Cardiac fibroblast (primary cell): Measurements from ENCODE around the gene PPFIBP2.

ENCODE experiments used
- DNase-seq, 2 donors: peaks; one replicate each; pipeline versions ENCODE4 v3.0.0 to v3.0.0-alpha.2; 2010; ENCODE audit warnings: low read depth in 2 of 2
- H3K4me3 ChIP-seq, 2 donors: replicated peaks in 1 of 2; 1 replicate in 1 of 2; 2 replicates in 1 of 2; pipeline ENCODE4 v1.5.1; 2011; ENCODE audit warnings: low read depth in 2 of 2, low read length in 2 of 2, mild to moderate bottlenecking in 2 of 2, moderate library complexity in 1 of 2
- CTCF ChIP-seq: IDR thresholded peaks from one replicate; pipeline ENCODE4 v1.5.1; 2011; ENCODE audit warnings: low read depth, mild to moderate bottlenecking, low read length, inconsistent platforms

Gene PPFIBP2

GRCh38 chr11:7585816-7586215 is 72.0 kb downstream of the PPFIBP2 start:
- no peak overlapping the region for H3K4me3 ChIP-seq
- no peak for TF ChIP-seq CTCF
- DNase-seq = no peak

- no peak overlapping the region for H3K4me3 ChIP-seq
- TF ChIP-seq CTCF = no peak
- DNase-seq = no peak
Observed at GRCh38 chr11:7586376-7586775, 72.6 kb downstream of the PPFIBP2 start.

- DNase-seq = no peak
- TF ChIP-seq CTCF = no peak
- no peak overlapping the region for H3K4me3 ChIP-seq
Observed at GRCh38 chr11:7587712-7588111, 73.9 kb downstream of the PPFIBP2 start.

DNA sequence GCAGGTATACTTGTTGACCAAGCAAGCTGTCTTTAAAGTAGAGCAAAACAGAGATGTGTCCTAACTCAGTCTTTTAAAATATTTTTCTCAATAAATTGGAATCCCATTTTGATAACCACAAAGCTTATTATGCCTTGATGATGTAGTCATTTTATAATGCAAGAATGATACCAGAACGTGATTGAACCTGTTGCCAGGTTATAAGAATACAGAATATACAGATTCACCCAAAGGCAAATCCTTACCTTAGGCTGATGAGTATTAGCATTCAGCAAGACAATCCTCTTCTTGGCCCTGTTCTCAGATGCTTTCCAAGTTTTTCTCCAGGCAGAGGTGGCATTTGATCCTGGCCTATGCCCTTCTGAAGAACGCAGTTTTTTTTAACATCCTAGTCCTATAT is 76.1 kb downstream of the PPFIBP2 start:
- no peak for DNase-seq
- no peak overlapping the region for H3K4me3 ChIP-seq
- TF ChIP-seq CTCF = no peak

DNA sequence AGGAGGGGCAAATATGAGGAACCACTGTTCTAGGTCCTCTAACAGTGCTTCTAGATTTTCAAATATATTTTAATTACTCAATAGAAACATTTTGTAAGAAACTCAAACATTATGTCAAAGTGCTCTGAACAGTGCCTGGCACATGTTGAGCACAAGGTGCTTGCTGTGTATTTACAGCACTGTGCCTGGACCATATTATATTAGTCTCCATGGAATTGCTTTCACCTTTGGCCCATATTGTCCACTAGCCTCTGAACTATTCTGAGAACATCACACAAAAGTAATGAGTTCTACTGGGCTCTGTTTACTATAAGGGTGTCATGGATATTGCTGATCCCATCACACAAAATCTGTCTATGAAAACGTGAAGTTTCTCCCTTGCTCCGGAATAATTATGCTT is 76.7 kb downstream of the PPFIBP2 start:
- DNase-seq = no peak
- TF ChIP-seq CTCF = no peak
- H3K4me3 ChIP-seq = no peak overlapping the region

DNA sequence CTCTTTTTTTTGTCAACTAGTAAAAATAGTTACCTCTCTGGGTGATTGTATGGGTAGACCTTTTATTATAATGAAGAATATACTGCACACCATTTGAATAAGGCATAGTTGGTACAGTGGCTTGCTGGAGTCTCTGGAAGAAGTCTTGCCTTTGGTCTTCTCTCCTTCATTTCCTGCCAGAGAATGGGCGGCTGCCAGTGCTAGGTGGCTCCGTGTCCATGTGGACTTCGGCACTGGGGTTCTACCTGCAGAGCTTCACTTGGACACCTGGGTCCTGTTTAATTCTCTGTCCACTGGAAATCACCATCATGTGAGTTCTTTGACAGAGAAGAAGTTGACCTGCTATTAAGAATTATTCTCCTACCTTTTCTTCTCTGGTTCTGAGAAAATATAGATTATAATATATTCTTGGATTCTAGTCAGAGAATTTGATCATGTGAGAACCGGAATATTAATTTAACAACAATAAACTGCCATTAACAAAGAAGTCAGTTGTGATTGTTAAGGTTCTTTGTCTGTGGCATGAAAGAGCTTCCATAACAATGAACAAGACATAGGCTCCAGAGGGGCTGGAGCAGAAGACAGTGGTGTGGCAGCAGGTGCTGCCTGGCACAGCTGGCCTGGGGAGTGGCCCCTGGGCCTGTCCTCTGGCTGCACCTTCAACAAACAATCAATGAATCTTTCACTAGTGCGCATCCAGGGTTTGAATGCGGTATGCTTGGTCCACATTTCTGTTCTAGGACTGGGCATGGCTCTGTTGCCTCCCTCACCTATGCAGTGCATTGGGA is 77.5 kb downstream of the PPFIBP2 start:
- H3K4me3 ChIP-seq = no peak overlapping the region
- DNase-seq = no peak
- no peak for TF ChIP-seq CTCF

GRCh38 chr11:7591987-7592386 is 78.2 kb downstream of the PPFIBP2 start:
- no peak overlapping the region for H3K4me3 ChIP-seq
- no peak for TF ChIP-seq CTCF
- no peak for DNase-seq
